SH-SY5Y (cell line): Measurements from ENCODE around the gene DENND4C.

Source experiments
- GATA2 ChIP-seq: IDR thresholded peaks from 2 replicates; pipeline ENCODE4 v1.6.1; 2011; ENCODE audit warnings: mild to moderate bottlenecking, low read depth, low read length
- GATA3 ChIP-seq: IDR thresholded peaks from 2 replicates; pipeline ENCODE4 v1.6.1; 2011; ENCODE audit warnings: low read depth, mild to moderate bottlenecking, low read length, moderate library complexity

- TF ChIP-seq GATA2 (no peak), GATA3 (no peak)
These were observed 21.3 kb upstream of the DENND4C start for GRCh38 chr9:19209188-19209587.
